Neuron (in vitro differentiated cells): Measurements from ENCODE around the gene CHIC2.
A peak's percentile ranks its signal among the peaks of the same experiment; 100 is the strongest.
"Not testable (repeated sequence)": the region's sequence is repeated elsewhere in the genome, so short reads cannot be mapped to it uniquely, and the experiment has no call there.

Experiments used
- H2AFZ ChIP-seq: one replicate; pipeline ENCODE4 v1.6.1; 2013; ENCODE audit warnings: low read depth, mild to moderate bottlenecking, inconsistent platforms, low read length, moderate library complexity
- H3K27me3 ChIP-seq: one replicate; pipeline ENCODE4 v1.6.1; 2013; ENCODE audit warnings: low read length; ENCODE audit not compliant: insufficient read depth
- H3K36me3 ChIP-seq: one replicate; pipeline ENCODE4 v1.6.1; 2013; ENCODE audit warnings: low read length; ENCODE audit not compliant: insufficient read depth
- H3K4me1 ChIP-seq: one replicate; pipeline ENCODE4 v1.6.1; 2013; ENCODE audit warnings: low read length; ENCODE audit not compliant: insufficient read depth
- H3K4me3 ChIP-seq: 2 replicates; pipeline ENCODE4 v1.5.1; 2013; ENCODE audit warnings: mild to moderate bottlenecking, low read length, moderate library complexity
- H3K9me3 ChIP-seq: one replicate; pipeline ENCODE4 v1.6.1; 2013; ENCODE audit warnings: low read length

CHIC2 gene

DNA sequence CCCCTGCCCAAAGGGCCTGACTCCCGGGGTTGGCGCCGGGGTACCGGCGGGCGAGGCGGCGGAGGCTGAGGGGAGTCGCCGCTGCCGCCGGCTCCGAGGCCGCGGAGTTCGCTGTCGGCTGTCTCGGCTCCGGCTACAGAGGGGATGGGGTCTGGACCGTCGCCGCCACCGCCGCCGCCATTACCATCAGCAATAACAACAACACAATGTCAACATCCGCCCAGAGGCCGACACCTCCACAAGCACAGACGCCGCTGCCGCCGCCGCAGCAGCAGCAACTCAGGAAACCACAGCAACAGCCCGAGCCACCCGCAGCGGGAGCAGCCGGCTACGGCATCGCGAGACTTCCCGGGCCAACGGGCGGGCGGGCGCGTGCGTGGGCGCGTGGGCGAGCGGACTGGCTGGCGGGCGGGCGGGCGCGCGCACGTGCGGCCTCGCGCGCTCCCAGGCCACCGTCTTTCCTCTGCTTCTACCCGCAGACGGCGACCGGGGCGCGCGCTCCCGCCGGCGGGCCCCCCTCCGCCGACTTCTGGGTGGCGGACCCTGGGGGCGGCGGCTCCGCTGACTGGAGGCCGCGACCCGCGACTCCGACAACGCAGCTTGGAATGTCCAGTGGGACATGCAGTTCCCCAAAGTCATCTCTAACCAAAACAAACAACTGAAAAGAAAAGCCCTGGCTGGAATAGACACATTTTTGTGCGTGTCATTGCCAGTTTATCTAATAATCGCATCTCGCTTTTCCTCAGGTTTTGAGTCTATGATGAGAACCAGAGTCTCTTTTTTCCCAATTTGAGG lies at the start of gene CHIC2:
CHIC2 (minus strand) TSS at position 289 of the 795 bp plus-strand sequence. CDS start 305 bp downstream, outside the sequence.
- Histone ChIP-seq H3K9me3 (no peaks in the 10 kb centered on the region), H3K36me3 (no peaks in the 10 kb centered on the region), H2AFZ (peak within 1 kb of the TSS; percentile 92), H3K4me3 (peak within 1 kb of the TSS; percentile 77), H3K4me1 (peaks cover 24% of the 10 kb centered on the region), H3K27me3 (peaks cover 28% of the 10 kb centered on the region)

DNA sequence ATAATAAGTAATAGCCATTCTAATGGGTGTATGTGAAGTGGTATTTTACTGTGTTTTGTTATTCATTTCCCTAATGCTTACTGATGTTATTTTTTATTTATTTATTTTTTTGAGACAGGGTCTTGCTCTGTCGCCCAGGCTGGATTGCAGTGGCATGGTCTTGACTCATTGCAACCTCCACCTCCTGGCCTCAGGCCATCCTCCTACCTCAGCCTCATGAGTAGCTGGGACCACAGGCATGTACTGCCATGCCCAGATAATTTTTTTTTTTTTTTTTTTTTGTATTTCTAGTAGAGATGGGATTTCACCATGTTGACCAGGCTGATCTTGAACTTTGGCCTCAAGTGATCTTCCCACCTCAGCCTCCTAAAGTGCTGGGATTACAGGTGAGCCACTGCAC lies 48.8 kb upstream of the CHIC2 start:
- H3K4me1 ChIP-seq, result peaks cover 13% of the 10 kb centered on the region
- H3K27me3 ChIP-seq, result peaks cover 42% of the 10 kb centered on the region
- H2AFZ ChIP-seq, H3K4me3 ChIP-seq, H3K9me3 ChIP-seq, H3K36me3 ChIP-seq: not testable (repeated sequence)

DNA sequence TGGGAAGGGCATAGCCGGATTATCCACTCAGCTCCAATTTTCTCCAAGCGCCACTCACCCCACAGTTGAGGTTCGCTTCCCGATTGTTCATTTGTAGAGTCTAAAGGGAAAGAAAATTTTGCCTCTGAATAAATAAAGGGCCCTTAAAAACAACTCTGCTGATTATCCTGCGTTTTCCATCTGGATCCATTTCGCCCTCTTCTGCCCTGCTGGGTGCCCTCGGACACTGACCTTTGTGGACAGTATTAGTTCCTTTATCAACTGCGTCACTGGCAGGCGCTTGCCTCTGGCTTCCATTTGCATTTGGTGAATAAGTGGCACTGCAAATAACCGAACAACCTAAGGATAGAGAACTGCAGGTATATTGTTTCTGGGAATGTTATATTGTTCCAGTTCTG lies 45.6 kb upstream of the CHIC2 start:
- Histone ChIP-seq H3K4me3 (no peak overlapping the region), H3K9me3 (no peaks in the 10 kb centered on the region), H3K36me3 (no peaks in the 10 kb centered on the region), H3K4me1 (peaks cover 15% of the 10 kb centered on the region), H2AFZ (no peak overlapping the region), H3K27me3 (peaks cover 70% of the 10 kb centered on the region)

DNA sequence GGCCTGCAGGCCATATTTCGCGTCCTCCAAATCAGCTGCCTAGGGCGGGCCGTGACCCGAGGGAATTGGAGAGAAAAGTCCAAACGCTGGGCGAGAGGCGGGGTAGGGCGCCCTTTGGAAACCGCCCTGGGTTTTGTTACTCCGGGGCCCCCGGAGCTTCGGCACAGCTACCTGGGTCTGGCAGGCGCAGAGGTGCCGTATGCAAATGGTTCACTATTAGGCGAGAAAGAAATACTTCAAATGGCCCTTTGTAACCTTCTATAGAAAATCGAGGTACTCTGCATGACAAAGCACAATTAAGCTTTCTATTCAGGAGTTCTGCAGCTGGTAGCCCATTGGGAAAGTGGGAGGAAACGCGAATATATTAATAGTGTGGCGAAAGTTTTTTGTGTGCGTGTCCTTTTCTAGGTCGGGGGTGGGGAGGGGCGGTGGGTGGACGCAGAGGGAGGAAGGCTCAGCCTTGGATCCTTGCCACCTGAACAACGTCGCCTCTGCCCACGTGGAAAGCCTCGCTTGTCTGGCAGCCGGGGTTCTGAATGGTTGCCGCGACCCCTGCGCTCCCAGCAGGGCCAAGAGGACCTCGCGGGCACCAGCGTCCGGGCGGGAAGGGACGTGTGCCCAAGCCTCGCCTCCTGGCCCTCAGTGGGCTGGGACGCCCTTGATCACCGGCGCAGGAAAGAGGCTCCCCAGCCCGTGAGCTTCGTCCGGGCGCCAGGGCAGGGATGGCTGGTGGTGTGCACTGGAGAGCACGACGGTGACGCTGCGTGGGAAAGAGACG lies 45.0 kb upstream of the CHIC2 start:
- H3K9me3 ChIP-seq, result no peaks in the 10 kb centered on the region
- no peaks in the 10 kb centered on the region for H3K36me3 ChIP-seq
- peaks cover 15% of the 10 kb centered on the region for H3K4me1 ChIP-seq
- peaks cover 76% of the 10 kb centered on the region for H3K27me3 ChIP-seq
- H2AFZ ChIP-seq, result no peak overlapping the region
- no peak overlapping the region for H3K4me3 ChIP-seq

DNA sequence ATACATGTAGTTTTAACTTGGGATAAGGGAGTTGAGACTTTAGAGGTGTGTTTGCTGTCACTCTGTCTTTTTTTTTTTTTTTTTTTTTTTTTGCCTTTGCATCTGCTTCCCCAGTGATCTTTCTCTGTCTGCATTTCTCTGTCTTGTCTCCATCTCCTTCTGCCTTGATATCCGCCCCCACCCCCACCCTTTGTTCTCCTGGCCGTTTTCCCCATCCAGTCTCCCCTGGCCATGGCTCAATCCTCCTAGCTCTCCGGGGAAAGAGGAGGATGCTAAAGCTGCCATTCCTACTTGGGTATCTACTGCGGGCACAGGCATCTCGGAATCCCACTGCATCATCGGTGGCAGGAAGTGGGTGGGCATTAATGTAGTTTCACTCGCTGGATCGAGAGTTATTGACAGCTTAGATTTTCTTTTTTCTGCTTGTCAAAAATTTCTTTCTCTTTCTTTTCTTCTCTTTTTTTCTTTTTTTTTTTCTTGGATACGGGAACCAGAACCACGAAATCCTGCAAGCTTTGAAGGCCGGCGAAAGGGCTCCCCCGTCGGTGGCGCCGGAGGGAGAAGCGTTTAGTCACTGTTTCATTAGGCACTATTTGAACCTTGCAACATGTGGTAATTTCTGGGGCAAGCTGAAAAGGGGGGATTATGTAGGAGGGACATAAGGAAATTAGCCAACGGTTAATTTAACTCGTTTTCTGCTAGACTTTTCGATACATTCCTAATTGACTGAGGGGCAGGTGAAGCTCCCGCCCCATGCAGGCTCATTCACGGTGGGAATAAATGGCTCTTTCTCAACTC lies 43.7 kb upstream of the CHIC2 start:
- Histone ChIP-seq H3K36me3 (no peaks in the 10 kb centered on the region), H2AFZ (no peak overlapping the region), H3K4me3 (no peak overlapping the region), H3K27me3 (peaks cover 88% of the 10 kb centered on the region), H3K9me3 (no peaks in the 10 kb centered on the region), H3K4me1 (peaks cover 23% of the 10 kb centered on the region)

DNA sequence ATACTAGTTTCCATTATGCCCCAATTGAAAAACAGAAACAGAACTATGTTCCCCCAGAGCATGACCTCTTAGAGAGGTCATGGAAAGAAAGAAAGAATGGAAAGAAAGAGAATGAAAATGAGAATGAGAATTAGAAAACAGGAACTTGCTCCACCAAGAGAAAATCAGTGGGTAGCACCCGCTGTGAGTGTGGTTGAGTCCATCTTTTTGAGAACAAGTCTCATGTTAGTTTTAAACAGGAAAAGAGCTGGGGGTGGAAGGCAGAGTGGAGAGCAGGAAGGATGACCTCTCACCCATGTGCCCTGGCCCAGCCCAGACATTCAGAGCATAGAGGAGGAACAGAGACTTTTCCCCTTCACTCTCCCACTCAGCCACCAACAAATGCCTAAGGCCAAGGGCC lies 40.5 kb upstream of the CHIC2 start:
- H3K27me3 ChIP-seq, result peaks cover 96% of the 10 kb centered on the region
- H3K36me3 ChIP-seq, result no peaks in the 10 kb centered on the region
- no peak overlapping the region for H2AFZ ChIP-seq
- no peaks in the 10 kb centered on the region for H3K9me3 ChIP-seq
- peaks cover 34% of the 10 kb centered on the region for H3K4me1 ChIP-seq
- no peak overlapping the region for H3K4me3 ChIP-seq

DNA sequence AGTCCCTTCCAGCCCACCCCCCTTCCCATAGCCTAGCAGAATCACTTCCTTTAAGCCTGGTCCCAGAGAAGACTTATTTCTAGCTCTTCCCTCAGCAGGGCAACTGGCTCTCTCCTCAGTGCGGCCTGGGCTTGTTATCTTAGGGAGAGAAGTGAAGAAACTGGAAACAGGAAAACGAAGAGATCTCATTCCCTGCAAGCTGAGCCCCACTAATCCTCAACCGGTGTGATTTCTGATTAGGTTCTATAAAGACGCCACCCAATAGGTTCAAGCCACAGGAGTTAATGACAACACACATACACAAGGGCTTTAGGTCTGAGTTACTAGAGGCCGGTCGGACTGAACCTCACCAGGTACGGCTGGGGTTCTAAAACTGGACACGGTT lies 38.8 kb upstream of the CHIC2 start:
- no peak overlapping the region for H2AFZ ChIP-seq
- no peaks in the 10 kb centered on the region for H3K9me3 ChIP-seq
- H3K27me3 ChIP-seq, result peaks cover 95% of the 10 kb centered on the region
- H3K36me3 ChIP-seq, result no peaks in the 10 kb centered on the region
- no peak overlapping the region for H3K4me3 ChIP-seq
- peaks cover 33% of the 10 kb centered on the region for H3K4me1 ChIP-seq

DNA sequence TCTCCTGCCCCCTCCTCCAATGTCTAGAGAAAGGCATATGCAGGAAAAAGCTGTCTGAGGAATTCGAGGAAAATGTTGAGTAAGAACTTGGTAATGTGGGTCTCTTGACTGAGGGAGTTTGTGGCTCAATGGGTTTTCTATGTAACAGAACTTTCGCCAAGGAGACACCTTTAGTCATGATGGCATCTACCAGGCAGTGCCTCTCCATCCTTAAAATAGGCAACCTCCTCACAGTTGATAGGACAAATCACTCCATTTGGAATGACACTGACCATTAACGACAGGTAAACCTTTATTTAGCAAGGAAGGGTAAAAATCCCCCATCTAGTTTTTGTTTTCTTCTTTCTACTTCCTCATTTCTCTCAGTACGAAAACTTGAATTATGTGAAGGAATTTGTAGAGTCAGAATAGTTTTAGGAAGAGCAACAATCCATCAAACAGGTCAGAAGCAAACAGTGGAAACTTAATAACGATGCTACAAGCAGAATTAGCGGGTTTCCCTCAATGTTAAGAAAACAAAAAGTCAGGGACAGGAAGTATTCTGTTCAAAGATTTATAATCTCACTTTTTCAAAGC lies 38.2 kb upstream of the CHIC2 start:
- Histone ChIP-seq H3K9me3 (no peaks in the 10 kb centered on the region), H3K27me3 (peaks cover 96% of the 10 kb centered on the region), H3K4me3 (no peak overlapping the region), H2AFZ (no peak overlapping the region), H3K36me3 (no peaks in the 10 kb centered on the region), H3K4me1 (peaks cover 33% of the 10 kb centered on the region)

DNA sequence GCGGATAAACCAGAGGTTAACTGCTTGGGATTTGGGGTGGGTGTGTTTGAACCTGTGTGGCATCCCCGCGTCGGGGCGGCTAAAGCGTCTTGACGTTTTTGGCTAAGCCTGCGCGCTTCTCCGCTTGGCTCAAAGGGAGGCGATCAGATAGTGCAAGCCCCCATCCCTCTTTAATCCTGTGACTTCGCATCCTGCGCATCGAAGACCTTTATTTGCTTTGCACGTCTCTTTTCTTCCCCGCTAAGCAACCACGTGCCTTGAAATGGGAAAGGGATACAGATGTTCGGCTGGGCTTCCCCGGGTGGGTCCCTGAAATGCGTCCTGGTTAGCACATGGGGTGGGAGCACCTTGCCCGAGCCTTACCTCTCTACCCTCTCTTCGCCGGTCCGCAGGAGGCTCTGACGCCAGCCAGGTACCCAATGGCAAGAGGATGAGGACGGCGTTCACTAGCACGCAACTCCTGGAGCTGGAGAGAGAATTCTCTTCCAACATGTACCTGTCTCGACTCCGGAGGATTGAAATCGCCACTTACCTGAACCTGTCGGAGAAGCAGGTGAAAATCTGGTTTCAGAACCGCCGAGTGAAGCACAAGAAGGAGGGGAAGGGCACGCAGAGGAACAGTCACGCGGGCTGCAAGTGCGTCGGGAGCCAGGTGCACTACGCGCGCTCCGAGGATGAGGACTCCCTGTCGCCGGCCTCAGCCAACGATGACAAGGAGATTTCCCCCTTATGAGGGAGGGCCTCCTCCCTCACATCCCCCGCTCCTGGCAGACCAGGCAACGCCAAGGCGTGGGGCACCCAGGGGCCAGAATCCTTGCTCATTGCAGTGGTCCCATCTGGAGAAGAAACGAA lies 37.0 kb upstream of the CHIC2 start:
- H3K36me3 ChIP-seq, result no peaks in the 10 kb centered on the region
- no peak overlapping the region for H3K4me3 ChIP-seq
- peaks cover 95% of the 10 kb centered on the region for H3K27me3 ChIP-seq
- H3K9me3 ChIP-seq, result no peaks in the 10 kb centered on the region
- H3K4me1 ChIP-seq, result peaks cover 38% of the 10 kb centered on the region
- H2AFZ ChIP-seq, result no peak overlapping the region

DNA sequence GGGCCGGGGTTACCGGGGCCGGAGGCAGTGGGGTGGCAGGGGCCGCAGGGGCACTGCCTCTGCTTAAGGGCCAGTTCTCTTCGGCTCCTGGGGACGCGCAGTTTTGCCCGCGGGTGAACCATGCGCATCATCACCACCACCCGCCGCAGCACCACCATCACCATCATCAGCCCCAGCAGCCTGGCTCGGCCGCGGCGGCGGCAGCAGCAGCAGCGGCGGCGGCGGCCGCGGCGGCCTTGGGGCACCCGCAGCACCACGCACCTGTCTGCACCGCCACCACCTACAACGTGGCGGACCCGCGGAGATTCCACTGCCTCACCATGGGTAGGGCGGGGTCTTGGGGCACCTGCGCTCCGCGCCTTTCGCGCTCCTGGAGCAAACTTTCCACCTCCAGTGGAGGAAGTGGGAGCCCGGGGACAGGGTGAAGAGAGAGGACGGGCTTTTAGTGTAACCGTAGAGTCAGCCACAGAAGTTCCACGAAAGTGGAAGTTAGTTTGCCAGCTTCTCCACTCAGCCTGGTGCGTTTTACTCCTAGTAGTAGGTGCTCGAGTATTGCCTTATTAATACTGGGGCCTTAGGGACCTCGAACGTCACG lies 36.3 kb upstream of the CHIC2 start:
- H3K9me3 ChIP-seq, result no peaks in the 10 kb centered on the region
- H3K27me3 ChIP-seq, result peaks cover 94% of the 10 kb centered on the region
- no peaks in the 10 kb centered on the region for H3K36me3 ChIP-seq
- peak overlapping the region; percentile 3 for H2AFZ ChIP-seq
- no peak overlapping the region for H3K4me3 ChIP-seq
- H3K4me1 ChIP-seq, result peaks cover 45% of the 10 kb centered on the region

DNA sequence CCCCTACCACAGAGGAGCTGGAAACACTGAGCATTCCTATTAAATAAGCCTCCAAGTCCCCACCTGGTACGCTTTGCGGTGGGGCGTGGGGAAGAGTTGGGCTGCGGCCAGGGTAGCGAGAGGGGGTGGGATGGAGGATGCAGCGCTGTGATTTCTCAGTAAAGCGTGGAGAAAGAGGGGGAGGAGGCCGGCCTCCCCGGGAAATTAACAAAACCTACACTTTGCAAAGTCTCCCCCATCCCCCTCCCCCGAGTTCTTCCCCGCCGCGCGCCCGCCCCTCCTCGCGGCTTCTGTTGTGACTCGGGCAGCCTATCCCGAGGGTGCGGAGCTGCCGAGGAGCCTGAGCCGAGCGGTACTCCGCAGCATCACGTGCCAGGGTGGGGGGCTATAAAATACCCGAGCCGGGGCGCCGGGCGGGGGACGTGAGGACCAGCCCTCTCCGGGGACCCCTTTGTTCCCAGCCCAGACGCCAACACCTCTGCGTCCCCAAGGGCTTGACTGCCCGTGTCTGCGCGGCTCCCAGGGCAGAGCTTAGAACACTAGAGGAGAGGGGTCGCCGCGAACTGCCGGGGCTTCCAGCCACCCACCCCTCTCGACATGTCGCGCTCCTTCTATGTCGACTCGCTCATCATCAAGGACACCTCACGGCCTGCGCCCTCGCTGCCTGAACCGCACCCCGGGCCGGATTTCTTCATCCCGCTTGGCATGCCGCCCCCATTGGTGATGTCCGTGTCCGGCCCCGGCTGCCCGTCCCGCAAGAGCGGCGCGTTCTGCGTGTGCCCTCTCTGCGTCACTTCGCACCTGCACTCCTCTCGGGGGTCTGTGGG lies 35.6 kb upstream of the CHIC2 start, which contains the start of gene GSX2:
GSX2 (plus strand) TSS at position 416 of the 827 bp plus-strand sequence; CDS start at position 598, 182 bp downstream.
- H3K36me3 ChIP-seq, result no peaks in the 10 kb centered on the region
- H3K4me1 ChIP-seq, result peaks cover 52% of the 10 kb centered on the region
- peak within 1 kb of the TSS; percentile 3 for H2AFZ ChIP-seq
- H3K9me3 ChIP-seq, result no peaks in the 10 kb centered on the region
- H3K27me3 ChIP-seq, result peaks cover 93% of the 10 kb centered on the region
- no peak within 1 kb of the TSS for H3K4me3 ChIP-seq
